ENCODE data around the gene NRXN3. TPM values are rescaled to one million over a fixed set of nuclear protein-coding genes. Genes with fewer than 3 reads are reported as not detected.

The NRXN3 gene
- total RNA-seq, 1 donor from 2014 or later = 5.9 TPM

GRCh38 chr14:78157494-78158437, 12.4 kb upstream of the NRXN3 start:
- H3K4me2 ChIP-seq = no peak overlapping the region
- no peak overlapping the region for H3K27ac ChIP-seq
- H3K4me1 ChIP-seq = no peaks in the 10 kb centered on the region
- H3K27ac Mint-ChIP-seq = no peak overlapping the region
- H3K36me3 Mint-ChIP-seq = no peaks in the 10 kb centered on the region
- TF ChIP-seq EZH2phosphoT487 (IDR thresholded peaks at IDR 0.05) (no peak), EZH2 (IDR thresholded peaks at IDR 0.05) (no peak)
- TF ChIP-seq, protein P1, sequence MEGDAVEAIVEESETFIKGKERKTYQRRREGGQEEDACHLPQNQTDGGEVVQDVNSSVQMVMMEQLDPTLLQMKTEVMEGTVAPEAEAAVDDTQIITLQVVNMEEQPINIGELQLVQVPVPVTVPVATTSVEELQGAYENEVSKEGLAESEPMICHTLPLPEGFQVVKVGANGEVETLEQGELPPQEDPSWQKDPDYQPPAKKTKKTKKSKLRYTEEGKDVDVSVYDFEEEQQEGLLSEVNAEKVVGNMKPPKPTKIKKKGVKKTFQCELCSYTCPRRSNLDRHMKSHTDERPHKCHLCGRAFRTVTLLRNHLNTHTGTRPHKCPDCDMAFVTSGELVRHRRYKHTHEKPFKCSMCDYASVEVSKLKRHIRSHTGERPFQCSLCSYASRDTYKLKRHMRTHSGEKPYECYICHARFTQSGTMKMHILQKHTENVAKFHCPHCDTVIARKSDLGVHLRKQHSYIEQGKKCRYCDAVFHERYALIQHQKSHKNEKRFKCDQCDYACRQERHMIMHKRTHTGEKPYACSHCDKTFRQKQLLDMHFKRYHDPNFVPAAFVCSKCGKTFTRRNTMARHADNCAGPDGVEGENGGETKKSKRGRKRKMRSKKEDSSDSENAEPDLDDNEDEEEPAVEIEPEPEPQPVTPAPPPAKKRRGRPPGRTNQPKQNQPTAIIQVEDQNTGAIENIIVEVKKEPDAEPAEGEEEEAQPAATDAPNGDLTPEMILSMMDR (IDR thresholded peaks at IDR 0.05) = no peak
- H3K4me3 ChIP-seq = no peak overlapping the region
- H2AFZ ChIP-seq (replicated peaks) = no peak overlapping the region
- no peaks in the 10 kb centered on the region for H3K79me2 ChIP-seq (ENCODE audit: low read depth)
- peaks cover 9% of the 10 kb centered on the region for H3K27me3 Mint-ChIP-seq (ENCODE audit: insufficient read depth, low read depth)
- no peaks in the 10 kb centered on the region for H3F3A ChIP-seq (ENCODE audit: low read depth)
- no peaks in the 10 kb centered on the region for H3K36me3 ChIP-seq
- no peaks in the 10 kb centered on the region for H3K9me3 Mint-ChIP-seq
- no peak overlapping the region for H3K9ac ChIP-seq
- no peaks in the 10 kb centered on the region for H3K4me1 Mint-ChIP-seq
- H3K9me3 ChIP-seq (ENCODE audit: low read depth) = no peaks in the 10 kb centered on the region
- H4K20me1 ChIP-seq (ENCODE audit: low read depth) = peaks cover 3% of the 10 kb centered on the region
- DNase-seq (ENCODE audit: low spot score) = peak; percentile 71
- H3K27me3 ChIP-seq = no peaks in the 10 kb centered on the region
- no peak overlapping the region for H3K4me3 Mint-ChIP-seq

DNA sequence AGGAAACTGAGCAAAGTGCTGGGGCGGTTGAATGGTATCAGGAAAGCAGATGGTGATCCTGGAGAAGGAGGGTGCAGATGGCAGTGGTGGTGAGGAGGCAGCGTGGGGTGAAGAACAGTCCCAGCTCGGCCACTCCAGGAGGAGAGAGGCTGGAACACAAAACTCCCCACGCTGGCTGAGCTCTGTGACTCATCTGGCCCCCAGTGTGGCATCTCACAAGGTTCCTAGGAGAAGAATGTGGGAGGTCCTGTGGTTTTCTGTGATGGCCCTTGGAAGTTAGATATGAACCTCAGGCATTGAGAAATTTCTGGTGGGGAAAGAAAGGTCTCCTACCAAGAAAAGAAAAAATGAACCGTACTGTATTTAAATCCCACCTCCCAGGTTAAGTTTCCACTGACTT, 8.0 kb upstream of the NRXN3 start:
- Mint-ChIP-seq H3K4me1 (no peaks in the 10 kb centered on the region), H3K9me3 (no peaks in the 10 kb centered on the region), H3K27ac (no peak overlapping the region), H3K4me3 (no peak overlapping the region), H3K27me3 (ENCODE audit: insufficient read depth, low read depth) (peaks cover 13% of the 10 kb centered on the region), H3K36me3 (no peaks in the 10 kb centered on the region)
- Histone ChIP-seq H3K4me2 (no peak overlapping the region), H3K27ac (no peak overlapping the region), H4K20me1 (ENCODE audit: low read depth) (peaks cover 3% of the 10 kb centered on the region), H3K9ac (no peak overlapping the region), H2AFZ (replicated peaks) (no peak overlapping the region), H3K4me3 (no peak overlapping the region), H3K9me3 (ENCODE audit: low read depth) (no peaks in the 10 kb centered on the region), H3K4me1 (no peaks in the 10 kb centered on the region), H3K36me3 (no peaks in the 10 kb centered on the region), H3K79me2 (ENCODE audit: low read depth) (no peaks in the 10 kb centered on the region), H3K27me3 (no peaks in the 10 kb centered on the region), H3F3A (ENCODE audit: low read depth) (no peaks in the 10 kb centered on the region)
- DNase-seq (ENCODE audit: low spot score) = no peak
- TF ChIP-seq EZH2phosphoT487 (IDR thresholded peaks at IDR 0.05) = no peak
- no peak for TF ChIP-seq EZH2 (IDR thresholded peaks at IDR 0.05)
- TF ChIP-seq, protein P1 (IDR thresholded peaks at IDR 0.05) = no peak

DNA sequence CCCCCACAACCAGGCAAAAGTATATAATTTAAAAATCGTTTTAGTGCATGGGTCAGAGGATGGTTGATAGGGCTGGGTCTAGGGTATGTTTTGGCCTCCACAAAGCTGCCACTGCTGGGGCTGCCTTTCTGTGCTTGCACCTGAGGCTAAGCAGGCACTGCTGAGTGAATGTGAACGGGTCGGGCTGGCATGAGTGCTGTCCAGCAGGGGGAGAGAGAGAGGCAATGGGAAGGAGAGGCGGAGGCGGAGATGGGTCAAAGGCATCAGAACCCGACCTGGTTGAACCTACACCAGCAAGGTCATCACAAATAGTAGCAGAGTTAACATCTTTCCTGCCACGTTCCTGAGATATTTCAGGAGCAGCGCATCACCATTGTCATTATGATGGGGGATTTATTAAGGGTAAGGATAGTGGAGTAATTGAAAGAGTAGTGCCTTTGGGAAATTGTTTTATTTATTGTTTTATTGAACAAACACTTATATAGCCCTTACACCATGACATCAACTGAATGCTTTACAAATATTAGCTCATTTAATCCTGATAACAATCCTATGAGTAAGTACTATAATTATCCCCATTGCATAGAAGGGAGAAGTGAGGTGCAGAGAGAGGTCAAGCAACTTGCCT, 5.8 kb upstream of the NRXN3 start:
- Histone ChIP-seq H3K9ac (no peak overlapping the region), H2AFZ (replicated peaks) (no peak overlapping the region), H3K79me2 (ENCODE audit: low read depth) (no peaks in the 10 kb centered on the region), H3K4me2 (no peak overlapping the region), H3K36me3 (no peaks in the 10 kb centered on the region), H3K4me1 (no peaks in the 10 kb centered on the region), H3K4me3 (no peak overlapping the region), H3K27ac (no peak overlapping the region), H4K20me1 (ENCODE audit: low read depth) (no peaks in the 10 kb centered on the region), H3F3A (ENCODE audit: low read depth) (no peaks in the 10 kb centered on the region), H3K9me3 (ENCODE audit: low read depth) (no peaks in the 10 kb centered on the region), H3K27me3 (no peaks in the 10 kb centered on the region)
- DNase-seq (ENCODE audit: low spot score) = peak; percentile 75
- no peak overlapping the region for H3K4me3 Mint-ChIP-seq
- TF ChIP-seq EZH2 (IDR thresholded peaks at IDR 0.05) = no peak
- TF ChIP-seq, protein P1 (IDR thresholded peaks at IDR 0.05) = peak; percentile 86
- H3K9me3 Mint-ChIP-seq = no peaks in the 10 kb centered on the region
- no peak overlapping the region for H3K27ac Mint-ChIP-seq
- H3K4me1 Mint-ChIP-seq = no peaks in the 10 kb centered on the region
- H3K27me3 Mint-ChIP-seq (ENCODE audit: insufficient read depth, low read depth) = peaks cover 4% of the 10 kb centered on the region
- no peaks in the 10 kb centered on the region for H3K36me3 Mint-ChIP-seq
